IPS-20b (cell line): ENCODE measurements around the gene FGF11.

Experiments used
- H3K27ac ChIP-seq: one replicate; pipeline ENCODE4 v1.5.1; 2013; ENCODE audit warnings: low read length
- H3K27me3 ChIP-seq: 2 replicates; pipeline ENCODE4 v1.6.1; 2013; ENCODE audit warnings: mild to moderate bottlenecking, low read length, inconsistent platforms; ENCODE audit not compliant: insufficient read depth
- H3K36me3 ChIP-seq: 2 replicates; pipeline ENCODE4 v1.6.1; 2013; ENCODE audit warnings: low read depth, mild to moderate bottlenecking, inconsistent platforms, low read length, moderate library complexity; ENCODE audit not compliant: insufficient read depth
- H3K4me1 ChIP-seq: 2 replicates; pipeline ENCODE4 v1.6.1; 2013; ENCODE audit warnings: mild to moderate bottlenecking, control low read depth, inconsistent platforms, low read length, moderate library complexity; ENCODE audit not compliant: insufficient read depth
- H3K4me3 ChIP-seq: 2 replicates; pipeline ENCODE4 v1.5.1; 2013; ENCODE audit warnings: mild to moderate bottlenecking, low read length, inconsistent platforms
- H3K9ac ChIP-seq: 2 replicates; pipeline ENCODE4 v1.6.1; 2013; ENCODE audit warnings: low read depth, mild to moderate bottlenecking, inconsistent platforms, low read length, moderate library complexity
- H3K9me3 ChIP-seq: 2 replicates; pipeline ENCODE4 v1.6.1; 2013; ENCODE audit warnings: mild to moderate bottlenecking, low read depth, low read length, inconsistent platforms; ENCODE audit not compliant: insufficient read depth

Gene FGF11

GRCh38 chr17:7437369-7437863 is 1.9 kb upstream of the FGF11 start:
- Histone ChIP-seq H3K36me3 (no peaks in the 10 kb centered on the region), H3K27me3 (peaks cover 53% of the 10 kb centered on the region), H3K4me1 (peaks cover 28% of the 10 kb centered on the region; the same call in 1 of the 2 replicates), H3K9ac (peak overlapping the region; percentile 14; the same call in 1 of the 2 replicates), H3K4me3 (peak overlapping the region; percentile 86), H3K27ac (no peak overlapping the region), H3K9me3 (no peaks in the 10 kb centered on the region)

- Histone ChIP-seq H3K36me3 (no peaks in the 10 kb centered on the region), H3K9me3 (no peaks in the 10 kb centered on the region), H3K27me3 (peaks cover 60% of the 10 kb centered on the region), H3K9ac (peak overlapping the region; percentile 64; the same call in 1 of the 2 replicates), H3K4me3 (peak overlapping the region; percentile 86), H3K27ac (no peak overlapping the region), H3K4me1 (peaks cover 28% of the 10 kb centered on the region; the same call in 1 of the 2 replicates)
Measured at GRCh38 chr17:7437950-7438614, 1.2 kb upstream of the FGF11 start.

- H3K27me3 ChIP-seq = peaks cover 67% of the 10 kb centered on the region
Measured at GRCh38 chr17:7438656-7439460, 454 bp upstream of the FGF11 start.

GRCh38 chr17:7440113-7440833 is 961 bp downstream of the FGF11 start:
- Histone ChIP-seq H3K36me3 (no peaks in the 10 kb centered on the region), H3K4me3 (peak overlapping the region; percentile 86), H3K27me3 (peaks cover 76% of the 10 kb centered on the region), H3K4me1 (peaks cover 33% of the 10 kb centered on the region; the same call in 1 of the 2 replicates), H3K9me3 (no peaks in the 10 kb centered on the region), H3K9ac (peak overlapping the region; percentile 92), H3K27ac (peak overlapping the region; percentile 96)

More at GRCh38 chr17:7438656-7439460, 454 bp upstream of the FGF11 start:
- H3K9me3 ChIP-seq = no peaks in the 10 kb centered on the region
- H3K36me3 ChIP-seq = no peaks in the 10 kb centered on the region
- H3K4me3 ChIP-seq = peak overlapping the region; percentile 86
- peak overlapping the region; percentile 64; the same call in 1 of the 2 replicates for H3K9ac ChIP-seq
- peaks cover 28% of the 10 kb centered on the region; the same call in 1 of the 2 replicates for H3K4me1 ChIP-seq
- H3K27ac ChIP-seq = no peak overlapping the region

GRCh38 chr17:7440834-7441195 is 1.5 kb downstream of the FGF11 start:
- peak overlapping the region; percentile 86 for H3K4me3 ChIP-seq
- H3K4me1 ChIP-seq = peaks cover 33% of the 10 kb centered on the region; the same call in 1 of the 2 replicates
- no peaks in the 10 kb centered on the region for H3K9me3 ChIP-seq
- H3K27ac ChIP-seq = peak overlapping the region; percentile 96
- H3K9ac ChIP-seq = peak overlapping the region; percentile 92; the same call in 1 of the 2 replicates
- peaks cover 71% of the 10 kb centered on the region for H3K27me3 ChIP-seq
- H3K36me3 ChIP-seq = no peaks in the 10 kb centered on the region

GRCh38 chr17:7441266-7441665 is 2.0 kb downstream of the FGF11 start:
- H3K36me3 ChIP-seq = no peaks in the 10 kb centered on the region
- peak overlapping the region; percentile 92; the same call in 1 of the 2 replicates for H3K9ac ChIP-seq
- peaks cover 67% of the 10 kb centered on the region for H3K27me3 ChIP-seq
- H3K27ac ChIP-seq = no peak overlapping the region
- H3K9me3 ChIP-seq = no peaks in the 10 kb centered on the region
- H3K4me1 ChIP-seq = peaks cover 31% of the 10 kb centered on the region; the same call in 1 of the 2 replicates
- peak overlapping the region; percentile 86 for H3K4me3 ChIP-seq

- Histone ChIP-seq H3K9ac (no peak overlapping the region), H3K27me3 (peaks cover 67% of the 10 kb centered on the region)
Measured at GRCh38 chr17:7442142-7442541, 2.8 kb downstream of the FGF11 start.

GRCh38 chr17:7443499-7444485 is 4.5 kb downstream of the FGF11 start:
- H3K9ac ChIP-seq = no peak overlapping the region
- H3K4me1 ChIP-seq = peaks cover 24% of the 10 kb centered on the region; the same call in 1 of the 2 replicates
- no peaks in the 10 kb centered on the region for H3K9me3 ChIP-seq
- H3K36me3 ChIP-seq = no peaks in the 10 kb centered on the region
- peaks cover 56% of the 10 kb centered on the region for H3K27me3 ChIP-seq
- H3K4me3 ChIP-seq = peak overlapping the region; percentile 65; the same call in 1 of the 2 replicates
- no peak overlapping the region for H3K27ac ChIP-seq

More at GRCh38 chr17:7442142-7442541, 2.8 kb downstream of the FGF11 start:
- H3K27ac ChIP-seq = no peak overlapping the region
- H3K4me1 ChIP-seq = peaks cover 33% of the 10 kb centered on the region; the same call in 1 of the 2 replicates
- H3K9me3 ChIP-seq = no peaks in the 10 kb centered on the region
- no peak overlapping the region for H3K4me3 ChIP-seq
- no peaks in the 10 kb centered on the region for H3K36me3 ChIP-seq

- H3K36me3 ChIP-seq = no peaks in the 10 kb centered on the region
- peak within 1 kb of the TSS; percentile 65 for H3K4me3 ChIP-seq
- peak within 1 kb of the TSS; percentile 60; the same call in 1 of the 2 replicates for H3K9ac ChIP-seq
- H3K27me3 ChIP-seq = peaks cover 45% of the 10 kb centered on the region
- no peaks in the 10 kb centered on the region for H3K9me3 ChIP-seq
- no peak within 1 kb of the TSS for H3K27ac ChIP-seq
- peaks cover 20% of the 10 kb centered on the region; the same call in 1 of the 2 replicates for H3K4me1 ChIP-seq
Measured at GRCh38 chr17:7444682-7445618, 5.6 kb downstream of the FGF11 start, which contains the start of gene CHRNB1. Gene CHRNB1 (plus strand): TSS chr17:7445061. CDS start chr17:7445128, 67 bp downstream.
